Kidney (tissue), 14 donors: ENCODE measurements around the gene MAEA. TPM values are rescaled to one million over a fixed set of nuclear protein-coding genes. Genes with fewer than 3 reads are reported as not detected.

ENCODE experiments used
- DNase-seq, 5 donors: peaks; one replicate each; pipeline ENCODE4 v3.0.0-alpha.2; 2013 to 2020
- FAIRE-seq: peaks from 2 replicates; lab custom pipeline; 2012; peaks lifted over from hg19 to GRCh38; lab: Jason Lieb, UNC
- H3K27ac ChIP-seq, 2 donors: one replicate each; pipeline ENCODE4 v1.7.0; 2013; ENCODE audit warnings: low read depth in 2 of 2, low read length in 2 of 2, inconsistent platforms in 1 of 2
- H3K27me3 ChIP-seq: one replicate; pipeline ENCODE4 v1.7.1; 2013; ENCODE audit warnings: low read length, inconsistent platforms; ENCODE audit not compliant: control insufficient read depth, insufficient read depth
- H3K36me3 ChIP-seq, 3 donors: one replicate each; pipeline versions ENCODE4 v1.7.0 to v1.7.1; 2013; ENCODE audit warnings: low read length in 3 of 3, control low read depth in 1 of 3, inconsistent platforms in 1 of 3; ENCODE audit not compliant: insufficient read depth in 3 of 3, control insufficient read depth in 2 of 3
- H3K4me1 ChIP-seq, 3 donors: one replicate each; pipeline versions ENCODE4 v1.7.0 to v1.7.1; 2013; ENCODE audit warnings: low read length in 3 of 3, inconsistent platforms in 1 of 3, low read depth in 1 of 3; ENCODE audit not compliant: control insufficient read depth in 2 of 3, insufficient read depth in 2 of 3
- H3K4me3 ChIP-seq, 3 donors: one replicate each; pipeline versions ENCODE4 v1.7.0 to v1.8.1; 2013; ENCODE audit warnings: low read length in 3 of 3, control low read depth in 1 of 3, inconsistent platforms in 1 of 3
- H3K9ac ChIP-seq, 3 donors: one replicate each; pipeline versions ENCODE4 v1.7.0 to v1.7.1; 2013; ENCODE audit warnings: low read length in 3 of 3, control low read depth in 1 of 3, inconsistent platforms in 1 of 3
- H3K9me3 ChIP-seq, 3 donors: one replicate each; pipeline versions ENCODE4 v1.7.0 to v1.7.1; 2013; ENCODE audit warnings: low read length in 3 of 3, control low read depth in 1 of 3, inconsistent platforms in 1 of 3; ENCODE audit not compliant: control insufficient read depth in 2 of 3, insufficient read depth in 1 of 3
- CTCF ChIP-seq: IDR thresholded peaks from 3 replicates; pipeline ENCODE4 v1.5.1; 2012; ENCODE audit warnings: mild to moderate bottlenecking, moderate library complexity, borderline replicate concordance; ENCODE audit not compliant: insufficient read depth; ENCODE audit errors: extremely low read depth
- intact Hi-C: fragments of 100-400 bp; cut with DNase I; formaldehyde crosslinking; loops from one replicate; pipeline ENCODE4 v1.11.1; 2022
- polyA plus RNA-seq: library from polyadenylated mRNA; stranded (reverse); fragments of 350-450 nt; fragmentation: Illumina TruSeq; extraction: RNeasy Lipid Tissue Mini Kit (QIAGEN cat#74804); gene quantifications from one replicate; pipeline ENCODE4 v1.2.3, GENCODE V29; 2014; ENCODE audit warnings: low read depth, low replicate concordance; ENCODE audit not compliant: insufficient read depth
- total RNA-seq: library from RNA; stranded (reverse); fragmentation: NEBNext Ultra II Directional; extraction: Animal tissue kit (Norgen Biotek cat#: 25700); gene quantifications from one replicate; pipeline ENCODE4 v1.2.1, GENCODE V29; 2021
- donor health status: control.
- donor health status: control.
- donor health status: control.
- donor health status: control.
- donor health status: control.
- donor health status: DM: yes; HTN: yes; CAD: no.
- donor health status: Normal renal cell carcinoma (clear cell type).

MAEA gene
- total and polyA plus RNA-seq, 2 donors from 2014 or later = 65.0 to 75.2 TPM

- TF ChIP-seq CTCF = no peak
- no peaks in the 10 kb centered on the region for H3K9me3 ChIP-seq
- H3K27me3 ChIP-seq = no peaks in the 10 kb centered on the region
- no peak for FAIRE-seq
- H3K27ac ChIP-seq = no peak overlapping the region
- peaks cover 0 to 11% (median 4%) of the 10 kb centered on the region in 3 donors for H3K36me3 ChIP-seq
- intact Hi-C loops = loop anchor here (10.0 kb wide), 1 partner anchor 272 kb away; no protein-coding TSS in a partner anchor
- peak overlapping the region in 1 of 3 donors; percentile 14 for H3K4me3 ChIP-seq
- H3K4me1 ChIP-seq = peaks cover 2 to 21% (median 11%) of the 10 kb centered on the region in 3 donors
- no peak overlapping the region for H3K9ac ChIP-seq
- DNase-seq = peak in 1 of 5 donors; percentile 68
These were observed 62.8 kb downstream of the MAEA start for GRCh38 chr4:1352567-1352900.

GRCh38 chr4:1353186-1354055 lies 63.7 kb downstream of the MAEA start:
- intact Hi-C loops = loop anchor here (10.0 kb wide), 1 partner anchor 271 kb away; no protein-coding TSS in a partner anchor
- Histone ChIP-seq H3K9me3 (no peaks in the 10 kb centered on the region), H3K9ac (no peak overlapping the region), H3K4me1 (peaks cover 0 to 12% (median 3%) of the 10 kb centered on the region in 3 donors), H3K4me3 (no peak overlapping the region), H3K27ac (no peak overlapping the region), H3K27me3 (no peaks in the 10 kb centered on the region), H3K36me3 (peaks cover 0 to 11% (median 5%) of the 10 kb centered on the region in 3 donors)
- TF ChIP-seq CTCF = no peak
- peak in 1 of 5 donors; percentile 75 for DNase-seq
- no peak for FAIRE-seq

- intact Hi-C loops = loop anchor here (10.0 kb wide), 1 partner anchor 270 kb away; no protein-coding TSS in a partner anchor
- no peak overlapping the region for H3K27ac ChIP-seq
- TF ChIP-seq CTCF = no peak
- peaks cover 0 to 9% (median 0%) of the 10 kb centered on the region in 3 donors for H3K4me1 ChIP-seq
- DNase-seq = peak in 1 of 5 donors; percentile 69
- no peak overlapping the region for H3K9ac ChIP-seq
- H3K36me3 ChIP-seq = peaks cover 0 to 11% (median 5%) of the 10 kb centered on the region in 3 donors
- H3K4me3 ChIP-seq = no peak overlapping the region
- FAIRE-seq = no peak
- no peaks in the 10 kb centered on the region for H3K27me3 ChIP-seq
- H3K9me3 ChIP-seq = no peaks in the 10 kb centered on the region
These were observed 64.7 kb downstream of the MAEA start for GRCh38 chr4:1354136-1354982.
